ENCODE data around the gene MRPS11.
"Not testable (repeated sequence)": the region's sequence is repeated elsewhere in the genome, so short reads cannot be mapped to it uniquely, and the experiment has no call there.

MRPS11 gene

DNA sequence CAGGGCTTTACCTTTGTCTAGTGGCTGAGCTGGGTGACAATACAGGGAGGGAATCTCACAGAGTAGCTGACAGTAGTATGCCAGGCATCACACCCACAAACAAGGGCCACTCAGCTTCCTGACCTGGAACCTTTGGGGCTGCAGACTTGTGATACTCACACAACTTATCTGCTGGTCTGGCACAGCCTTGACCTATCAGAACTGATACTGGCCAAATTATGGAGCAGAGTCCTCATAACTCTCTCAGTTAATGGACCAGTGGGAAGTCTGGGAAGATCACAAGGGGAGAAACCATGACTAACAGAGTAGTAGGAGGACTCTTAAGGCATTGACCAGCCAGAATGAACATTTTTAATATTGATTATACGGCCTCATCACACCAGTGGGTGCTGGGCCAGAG lies 19.8 kb upstream of the MRPS11 start:
- no peak for DNase-seq (ENCODE audit: insufficient read length, low spot score)
- no peak for FAIRE-seq
- TF ChIP-seq POLR2A (IDR thresholded peaks at IDR 0.05; ENCODE audit: low read depth, low read length): no peak

DNA sequence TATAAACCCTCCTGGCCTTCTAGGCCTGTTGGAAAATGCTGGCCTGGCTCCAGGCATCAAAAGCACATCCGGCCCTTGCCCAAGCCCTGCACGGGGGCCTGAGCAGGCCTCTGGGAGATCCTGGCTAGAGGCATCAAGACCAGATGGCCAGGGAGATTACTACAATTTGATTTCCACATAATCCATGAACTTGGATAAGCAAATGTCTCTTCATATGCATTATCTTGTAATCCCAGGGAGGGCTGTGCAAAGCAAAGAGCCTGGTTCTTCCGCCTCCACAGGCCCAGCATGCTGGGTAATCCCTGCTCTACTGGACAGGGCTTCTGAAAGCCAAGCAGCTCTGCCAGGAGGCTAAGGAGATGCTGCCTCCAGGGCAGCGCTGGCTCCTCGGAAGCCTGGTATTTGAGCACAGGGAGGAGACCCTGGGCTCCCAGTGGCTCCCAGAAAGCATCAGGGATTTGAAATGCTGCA lies 18.5 kb upstream of the MRPS11 start:
- no peak for DNase-seq (ENCODE audit: insufficient read length, low spot score)
- no peak for TF ChIP-seq POLR2A (IDR thresholded peaks at IDR 0.05; ENCODE audit: low read depth, low read length)
- no peak for FAIRE-seq

DNA sequence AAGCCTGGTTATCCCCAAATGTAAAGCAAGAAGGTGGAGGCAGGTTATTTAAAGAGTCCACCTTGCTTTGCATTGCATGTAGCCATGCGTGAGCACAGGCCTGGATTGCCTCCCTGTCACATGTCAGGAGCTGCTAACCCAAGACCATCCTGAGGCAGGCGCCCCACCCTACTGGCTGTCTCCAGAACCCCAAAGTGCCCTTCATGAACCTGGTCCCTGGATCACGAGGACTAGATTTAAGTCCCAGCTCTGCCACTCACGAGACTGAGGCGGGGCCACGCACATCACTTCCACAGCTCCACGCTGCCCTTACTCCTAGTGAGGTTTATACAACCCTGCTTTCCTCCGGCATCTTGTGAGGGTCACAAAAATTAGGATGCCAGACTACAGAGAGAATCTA lies 17.9 kb upstream of the MRPS11 start:
- DNase-seq (ENCODE audit: insufficient read length, low spot score) (no peak), FAIRE-seq (no peak)
- no peak for TF ChIP-seq POLR2A (IDR thresholded peaks at IDR 0.05; ENCODE audit: low read depth, low read length)

DNA sequence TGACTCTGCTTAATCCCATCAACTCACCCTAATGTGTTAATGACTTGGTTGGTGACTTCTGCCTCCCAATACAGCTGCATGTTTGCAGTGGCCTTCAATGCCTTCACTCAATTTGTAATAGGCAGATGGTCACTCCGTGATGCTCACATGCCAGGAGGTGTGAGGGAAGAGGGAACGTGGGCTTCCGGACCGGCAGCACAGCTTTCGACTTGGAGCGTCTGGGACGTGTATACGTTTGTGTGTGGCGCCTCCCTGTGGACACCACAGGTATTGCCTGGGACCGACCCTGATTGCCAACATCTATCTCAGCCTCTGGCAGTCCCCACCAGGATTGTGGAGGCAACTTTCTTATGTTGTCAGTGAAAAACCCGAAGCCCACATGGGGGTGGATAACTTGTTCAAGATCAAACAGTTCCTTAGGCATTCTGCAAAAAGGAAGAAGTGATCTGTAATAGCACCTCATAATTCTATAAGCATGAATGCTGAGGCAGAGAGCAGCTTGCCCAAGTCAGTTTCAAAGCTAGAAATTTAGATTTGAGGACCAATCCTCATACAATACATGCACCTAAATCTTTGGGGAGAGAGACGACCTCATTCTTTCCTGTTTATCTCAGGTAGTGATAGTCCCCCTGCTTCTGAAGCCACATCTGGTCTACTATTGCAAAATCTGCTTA lies 17.2 kb upstream of the MRPS11 start:
- peak; percentile 38 for DNase-seq (ENCODE audit: insufficient read length, low spot score)
- FAIRE-seq: no peak
- no peak for TF ChIP-seq POLR2A (IDR thresholded peaks at IDR 0.05; ENCODE audit: low read depth, low read length)

DNA sequence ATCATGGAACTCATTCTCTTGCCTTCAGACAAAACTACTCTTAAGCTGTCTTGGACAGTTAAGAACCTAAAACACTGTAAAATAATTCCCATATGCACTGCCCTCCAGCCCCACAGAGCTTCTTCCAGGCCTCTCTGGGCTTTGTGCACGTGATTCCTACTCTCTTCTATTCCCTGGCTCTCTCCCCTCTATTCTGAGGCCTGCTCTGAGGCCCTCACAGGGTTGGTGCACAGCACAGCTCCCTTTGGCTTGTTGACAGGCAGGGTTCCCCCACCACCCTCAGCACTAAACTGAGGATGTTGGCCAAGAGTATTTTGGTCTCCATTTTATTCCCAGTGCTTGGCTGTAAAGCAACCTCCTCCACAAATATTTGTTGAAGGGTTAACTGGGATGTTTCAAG lies 13.9 kb upstream of the MRPS11 start:
- TF ChIP-seq POLR2A (IDR thresholded peaks at IDR 0.05; ENCODE audit: low read depth, low read length): no peak
- DNase-seq (ENCODE audit: insufficient read length, low spot score) (no peak), FAIRE-seq (no peak)

DNA sequence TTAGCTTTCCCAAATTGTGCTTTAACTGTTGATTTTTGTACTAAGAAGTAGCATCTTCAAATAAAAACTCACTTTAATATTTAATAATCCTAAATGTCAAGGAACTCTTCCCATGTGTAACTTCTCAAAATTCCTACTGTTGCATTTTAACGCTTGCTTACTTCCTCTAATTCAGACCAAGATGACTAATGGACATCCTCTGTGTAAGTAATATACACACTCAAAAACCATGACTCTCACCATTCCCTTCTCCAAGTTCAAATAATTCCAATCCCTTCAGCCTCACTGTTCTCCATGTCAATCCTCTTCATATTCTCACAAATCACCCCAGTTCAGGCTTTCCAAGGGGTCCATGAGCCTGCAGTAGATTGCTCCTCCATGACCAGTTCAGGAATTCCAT lies 13.3 kb upstream of the MRPS11 start:
- FAIRE-seq (no peak), DNase-seq (ENCODE audit: insufficient read length, low spot score) (no peak)
- TF ChIP-seq POLR2A (IDR thresholded peaks at IDR 0.05; ENCODE audit: low read depth, low read length): no peak

DNA sequence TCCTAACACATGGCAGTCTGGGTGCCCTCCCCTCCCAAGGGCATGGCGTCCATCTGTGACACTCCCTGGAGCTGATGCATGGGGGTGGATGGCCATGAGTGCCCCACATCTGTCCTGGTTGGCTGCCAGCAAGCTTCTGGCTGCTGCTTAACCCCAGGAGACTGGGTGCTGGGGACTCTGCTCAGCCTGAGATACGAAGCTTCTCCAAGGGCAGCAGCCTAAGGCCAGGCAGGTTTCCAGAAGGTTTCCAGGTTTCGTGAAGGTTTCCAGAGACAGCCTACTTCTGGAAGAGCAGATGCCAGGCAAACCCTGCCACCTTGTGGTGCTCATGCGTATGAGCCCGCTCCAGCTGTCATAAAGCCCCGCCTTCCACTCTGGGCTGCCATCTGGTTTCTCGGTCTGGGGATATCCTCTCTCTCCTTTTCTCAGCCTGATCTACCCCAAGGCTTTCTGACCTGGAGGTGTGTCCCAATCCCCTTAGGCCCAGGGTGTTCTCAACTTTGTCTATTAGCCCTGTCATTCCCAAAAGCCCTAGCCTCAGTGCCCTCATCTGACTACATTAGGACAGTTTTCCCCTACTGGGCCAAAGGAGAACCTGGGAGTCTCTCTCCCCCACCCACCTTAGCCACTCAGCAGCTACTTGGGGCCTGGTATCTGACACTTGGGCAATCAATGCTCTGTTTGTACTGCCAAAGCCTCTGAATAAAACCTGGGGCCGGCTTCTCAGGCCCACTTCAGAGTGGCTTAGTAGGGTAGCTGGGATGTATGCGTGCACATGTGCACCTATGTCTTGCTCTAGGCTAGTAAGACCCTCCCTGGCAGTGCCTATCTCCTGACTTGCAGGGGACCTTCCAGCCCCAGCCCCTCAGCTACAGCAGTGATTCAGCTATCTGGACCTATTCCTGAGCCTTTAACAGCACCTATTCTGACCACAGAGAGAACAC lies 12.4 kb upstream of the MRPS11 start:
- DNase-seq (ENCODE audit: insufficient read length, low spot score) (peak; percentile 51), FAIRE-seq (no peak)
- no peak for TF ChIP-seq POLR2A (IDR thresholded peaks at IDR 0.05; ENCODE audit: low read depth, low read length)

DNA sequence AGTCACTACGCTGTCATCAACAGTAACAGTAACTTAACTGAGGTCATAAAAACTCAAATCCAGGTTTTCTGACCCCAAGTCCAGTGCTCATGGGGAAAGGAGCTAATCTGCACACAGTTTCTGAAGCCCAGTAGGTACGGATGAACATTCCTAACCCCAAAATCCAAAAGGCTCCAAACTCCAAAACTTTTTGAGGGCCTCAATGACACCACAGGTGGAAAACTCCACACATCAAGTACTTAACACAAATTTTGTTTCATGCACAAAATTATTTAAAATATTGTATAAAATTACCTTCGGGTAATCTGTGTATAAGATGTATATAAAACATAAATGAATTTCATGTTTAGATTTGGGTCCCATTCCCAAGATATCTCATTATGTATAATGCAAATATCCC lies 10.8 kb upstream of the MRPS11 start:
- no peak for TF ChIP-seq POLR2A (IDR thresholded peaks at IDR 0.05; ENCODE audit: low read depth, low read length)
- DNase-seq (ENCODE audit: insufficient read length, low spot score): no peak
- no peak for FAIRE-seq

DNA sequence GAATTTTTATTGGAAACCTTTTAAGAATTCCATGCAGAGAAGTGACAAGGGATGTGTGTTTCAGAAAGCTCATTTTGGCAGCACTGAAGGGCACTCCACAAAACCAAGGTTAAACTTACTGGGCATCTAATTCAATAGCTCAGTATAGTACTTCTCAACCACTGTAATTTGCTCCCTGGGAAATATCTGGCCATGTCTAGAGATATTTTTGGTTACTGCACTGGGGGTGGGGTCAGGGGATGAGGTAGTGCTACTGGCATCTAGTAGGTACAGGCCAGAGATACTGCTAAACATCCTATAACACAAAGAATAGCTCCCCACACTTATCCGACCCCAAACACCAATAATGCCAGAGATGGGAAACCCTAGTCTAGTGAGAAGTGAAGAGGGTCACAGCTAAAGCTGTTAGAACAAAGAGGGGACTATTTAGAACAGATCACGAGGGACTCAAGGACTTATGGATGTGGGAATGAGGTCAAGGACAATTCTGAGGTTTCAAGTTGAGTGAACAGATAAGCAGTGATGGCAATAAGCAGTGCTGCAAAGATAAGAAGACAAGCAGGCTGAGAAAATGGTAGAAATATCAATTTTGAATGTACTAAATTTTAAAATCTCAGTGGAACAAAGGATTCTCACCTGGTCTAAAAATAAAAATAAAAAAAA lies 3.5 kb upstream of the MRPS11 start:
- no peak for FAIRE-seq
- no peak for TF ChIP-seq POLR2A (IDR thresholded peaks at IDR 0.05; ENCODE audit: low read depth, low read length)
- no peak for DNase-seq (ENCODE audit: insufficient read length, low spot score)

DNA sequence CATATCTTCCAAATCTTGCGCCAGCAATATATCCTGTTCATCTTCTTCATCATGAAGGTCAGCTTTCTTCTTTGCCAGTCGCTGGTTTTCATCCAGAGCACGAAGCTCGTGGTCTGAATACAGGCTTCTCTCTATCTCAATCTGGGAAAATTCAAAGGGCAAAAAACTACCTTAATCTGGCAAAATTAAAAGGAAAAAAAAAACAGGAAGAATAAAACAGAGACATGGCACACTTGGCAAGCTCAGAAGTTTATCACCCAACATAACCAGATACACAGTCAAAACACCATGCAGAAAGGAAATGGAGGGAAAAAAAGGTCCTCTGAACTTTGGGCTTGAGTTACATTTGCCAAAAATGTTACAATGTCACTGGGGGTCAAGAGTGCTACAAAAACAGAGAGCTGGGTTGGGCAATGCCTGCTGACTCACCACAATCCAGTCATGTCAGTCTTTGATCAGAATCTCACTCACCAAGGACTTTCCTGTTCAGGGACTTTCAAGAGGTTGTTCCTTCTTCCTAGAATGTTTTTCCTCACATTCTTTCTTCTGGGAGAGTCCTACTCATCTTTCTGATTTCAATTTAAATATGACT lies 1.8 kb upstream of the MRPS11 start:
- no peak for FAIRE-seq
- TF ChIP-seq POLR2A (IDR thresholded peaks at IDR 0.05; ENCODE audit: low read depth, low read length): no peak
- DNase-seq (ENCODE audit: insufficient read length, low spot score): no peak

DNA sequence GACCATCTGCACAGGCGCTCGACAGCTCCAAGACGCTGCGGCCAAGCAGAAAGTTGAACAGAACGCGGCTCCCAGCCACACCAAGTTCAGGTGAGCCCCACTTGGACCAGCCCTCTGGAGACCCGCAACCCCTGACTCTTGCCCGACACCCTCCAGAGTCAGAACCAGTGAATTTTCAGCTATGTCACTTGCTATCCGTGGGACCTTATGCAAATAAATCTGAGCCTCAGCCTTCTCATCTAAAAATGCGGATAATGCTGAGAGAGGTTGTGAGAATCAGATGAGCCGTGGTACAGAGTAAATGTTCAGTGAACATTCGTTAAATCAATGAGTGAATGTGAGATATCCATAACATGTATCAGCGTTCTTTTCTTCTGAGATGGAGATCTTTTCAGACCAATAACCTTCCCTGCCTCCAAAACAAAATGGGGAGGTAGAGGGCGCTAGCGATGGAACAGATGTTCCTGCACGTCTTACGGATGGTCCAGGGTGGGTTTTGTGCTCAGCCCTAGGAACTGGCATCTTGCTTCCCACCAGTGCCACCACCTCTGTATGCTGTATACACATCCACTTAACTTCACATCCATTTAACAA lies 524 bp downstream of the MRPS11 start:
- DNase-seq (ENCODE audit: insufficient read length, low spot score): no peak
- FAIRE-seq: no peak
- TF ChIP-seq POLR2A (IDR thresholded peaks at IDR 0.05; ENCODE audit: low read depth, low read length): no peak

DNA sequence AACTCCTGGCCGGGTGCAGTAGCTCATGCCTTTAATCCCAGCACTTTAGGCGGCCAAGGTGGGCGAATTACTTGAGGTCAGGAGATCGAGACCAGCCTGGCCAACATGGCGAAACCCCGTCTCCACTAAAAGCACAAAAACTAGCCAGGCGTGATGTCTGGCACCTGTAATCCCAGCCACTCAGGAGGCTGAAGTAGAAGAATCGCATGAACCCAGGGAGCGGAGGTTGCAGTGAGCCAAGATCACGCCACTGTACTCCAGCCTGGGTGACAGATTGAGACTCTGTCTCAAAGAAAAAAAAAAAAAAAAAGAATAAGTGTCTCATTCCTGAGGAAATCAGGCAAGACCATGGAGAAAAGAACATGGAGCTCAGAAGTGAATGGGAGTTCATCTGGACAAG lies 1.2 kb downstream of the MRPS11 start:
- FAIRE-seq; DNase-seq (ENCODE audit: insufficient read length, low spot score): not testable (repeated sequence)

DNA sequence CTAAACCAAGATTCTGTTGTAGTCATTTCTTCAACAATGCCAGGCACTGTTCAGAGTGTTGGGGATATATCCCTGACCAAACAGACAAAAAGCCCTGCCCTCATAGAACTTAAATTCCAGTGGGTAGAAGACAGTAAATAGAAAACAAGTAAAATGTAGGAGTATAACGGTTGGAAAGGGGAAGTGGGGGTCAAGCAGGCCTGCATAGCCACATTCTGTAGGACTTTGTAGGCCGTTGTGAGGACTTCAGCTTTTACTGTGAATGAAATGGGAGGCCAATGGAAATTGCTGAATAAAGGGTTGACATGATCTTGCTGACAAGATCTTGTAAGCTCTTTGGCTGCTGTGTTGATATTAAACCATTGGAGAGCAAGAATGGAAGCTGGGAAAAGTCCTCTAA lies 1.8 kb downstream of the MRPS11 start:
- FAIRE-seq: no peak
- no peak for DNase-seq (ENCODE audit: insufficient read length, low spot score)
- TF ChIP-seq POLR2A (IDR thresholded peaks at IDR 0.05; ENCODE audit: low read depth, low read length): no peak
